ENCODE measurements around the gene AVPR1B. TPM values are rescaled to one million over a fixed set of nuclear protein-coding genes. Genes with fewer than 3 reads are reported as not detected.

AVPR1B gene
- total and polyA plus RNA-seq, 2 of the 13 experiments (the other 11 are each of a cell fraction or from before 2014, with no cell fraction given): 0.05 TPM; not detected in 1

DNA sequence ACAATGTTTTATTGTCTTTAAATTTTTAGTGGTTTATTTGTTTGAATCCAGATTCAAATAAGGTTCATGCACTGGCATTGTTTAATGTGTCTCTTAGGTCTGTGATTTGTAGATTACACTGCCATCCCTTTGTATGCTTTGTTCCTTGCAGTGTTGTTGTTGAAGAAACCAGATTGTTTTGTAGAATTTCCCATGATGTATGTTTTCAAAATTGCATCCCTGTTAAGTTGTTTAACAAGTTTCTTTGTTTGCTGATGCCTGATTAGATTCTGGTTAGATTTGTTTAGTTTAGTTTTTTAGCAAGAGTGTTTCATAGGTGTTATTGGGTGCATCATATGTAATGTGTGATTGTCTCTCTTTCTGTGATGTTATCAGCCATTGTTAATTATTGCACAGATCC lies 5.5 kb upstream of the AVPR1B start:
- Histone ChIP-seq H3K9ac (ENCODE audit: insufficient read depth, low read depth, low read length) (no peak overlapping the region), H3K4me2 (ENCODE audit: low read depth, low read length) (no peak overlapping the region), H3K4me1 (ENCODE audit: insufficient read depth, low read length) (no peaks in the 10 kb centered on the region), H3K4me3 (replicated peaks in 1 of 3; ENCODE audit: insufficient read depth in 1 of 3, low read depth in 2 of 3, low read length in 3 of 3) (no peak overlapping the region), H3K9me3 (ENCODE audit: low read length) (peaks cover 18% of the 10 kb centered on the region), H2AFZ (ENCODE audit: low read length) (no peak overlapping the region), H3K36me3 (replicated peaks in 1 of 2; ENCODE audit: control insufficient read depth in 1 of 2, insufficient read depth in 2 of 2, low read length in 2 of 2) (no peaks in the 10 kb centered on the region), H3K27me3 (ENCODE audit: control insufficient read depth in 1 of 2, insufficient read depth in 2 of 2, low read length in 2 of 2) (peaks cover 0 to 10% of the 10 kb centered on the region in 2 experiments; a peak in 1 of 5 replicates), H3K27ac (ENCODE audit: extremely low read length, insufficient read depth, low read length) (no peak overlapping the region), H3K79me2 (ENCODE audit: insufficient read depth, low read length) (no peaks in the 10 kb centered on the region), H4K20me1 (ENCODE audit: insufficient read depth, low read length) (no peaks in the 10 kb centered on the region)
- ATAC-seq: no peak
- no peak for DNase-seq (ENCODE audit: low spot score)
- in situ Hi-C loops (cut with HindIII; ENCODE audit: extremely low pct_ligation_motif_present, low pct_unique_long_range_greater_than_20kb): no loop called here
- TF ChIP-seq RFXAP (CRISPR knock-in tag; IDR thresholded peaks at IDR 0.05; ENCODE audit: borderline replicate concordance): no peak
- TF ChIP-seq FOSL2 (CRISPR knock-in tag; IDR thresholded peaks at IDR 0.05): no peak
- no peak for TF ChIP-seq ISL2 (CRISPR knock-in tag; IDR thresholded peaks at IDR 0.05)
- TF ChIP-seq, protein P1, sequence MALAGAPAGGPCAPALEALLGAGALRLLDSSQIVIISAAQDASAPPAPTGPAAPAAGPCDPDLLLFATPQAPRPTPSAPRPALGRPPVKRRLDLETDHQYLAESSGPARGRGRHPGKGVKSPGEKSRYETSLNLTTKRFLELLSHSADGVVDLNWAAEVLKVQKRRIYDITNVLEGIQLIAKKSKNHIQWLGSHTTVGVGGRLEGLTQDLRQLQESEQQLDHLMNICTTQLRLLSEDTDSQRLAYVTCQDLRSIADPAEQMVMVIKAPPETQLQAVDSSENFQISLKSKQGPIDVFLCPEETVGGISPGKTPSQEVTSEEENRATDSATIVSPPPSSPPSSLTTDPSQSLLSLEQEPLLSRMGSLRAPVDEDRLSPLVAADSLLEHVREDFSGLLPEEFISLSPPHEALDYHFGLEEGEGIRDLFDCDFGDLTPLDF (CRISPR knock-in tag; IDR thresholded peaks at IDR 0.05): no peak
- no peak for TF ChIP-seq PAX8 (CRISPR knock-in tag; IDR thresholded peaks at IDR 0.05; ENCODE audit: borderline replicate concordance)
- TF ChIP-seq, protein P2, sequence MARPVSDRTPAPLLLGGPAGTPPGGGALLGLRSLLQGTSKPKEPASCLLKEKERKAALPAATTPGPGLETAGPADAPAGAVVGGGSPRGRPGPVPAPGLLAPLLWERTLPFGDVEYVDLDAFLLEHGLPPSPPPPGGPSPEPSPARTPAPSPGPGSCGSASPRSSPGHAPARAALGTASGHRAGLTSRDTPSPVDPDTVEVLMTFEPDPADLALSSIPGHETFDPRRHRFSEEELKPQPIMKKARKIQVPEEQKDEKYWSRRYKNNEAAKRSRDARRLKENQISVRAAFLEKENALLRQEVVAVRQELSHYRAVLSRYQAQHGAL (CRISPR knock-in tag; IDR thresholded peaks at IDR 0.05; ENCODE audit: not compliant biosample characterization): no peak
- no peak for TF ChIP-seq POLR2AphosphoS5 (IDR thresholded peaks at IDR 0.05; ENCODE audit: low read depth, low read length)
- TF ChIP-seq ZNF441 (CRISPR knock-in tag; IDR thresholded peaks at IDR 0.05; ENCODE audit: borderline replicate concordance): no peak
- TF ChIP-seq GABPA (IDR thresholded peaks at IDR 0.05; ENCODE audit: low read depth, low read length): no peak
- TF ChIP-seq GABPA (CRISPR knock-in tag; IDR thresholded peaks at IDR 0.05; ENCODE audit: low read depth): no peak
- no peak for TF ChIP-seq HDAC6 (IDR thresholded peaks at IDR 0.05; ENCODE audit: low read depth, low read length)
- TF ChIP-seq RFXANK (CRISPR knock-in tag; IDR thresholded peaks at IDR 0.05): no peak
- TF ChIP-seq NR2F6 (IDR thresholded peaks at IDR 0.05): no peak
- no peak for TF ChIP-seq NR2F6 (CRISPR knock-in tag; IDR thresholded peaks at IDR 0.05)
- no peak for TF ChIP-seq MEIS1 (CRISPR knock-in tag; IDR thresholded peaks at IDR 0.05; ENCODE audit: borderline replicate concordance)
- TF ChIP-seq LCORL (IDR thresholded peaks at IDR 0.05): no peak
- no peak for TF ChIP-seq LCORL (CRISPR knock-in tag; IDR thresholded peaks at IDR 0.05)
- FAIRE-seq: no peak
- CTCF ChIA-PET (ENCODE audit: low intra/inter-chr PET ratio, low total read pairs): no interaction called here
- no TSS peak for BruUV-seq (replicated peaks)
- POLR2A ChIA-PET: no interaction called here
- intact Hi-C loops (cut with micrococcal nuclease; ENCODE audit: unreplicated experiment): no loop called here
